Posterior vena cava (tissue), 2 donors: ENCODE results near the gene SUSD5. TPM values are rescaled to one million over a fixed set of nuclear protein-coding genes. Genes with fewer than 3 reads are reported as not detected.
"Not testable (repeated sequence)": the region's sequence is repeated elsewhere in the genome, so short reads cannot be mapped to it uniquely, and the experiment has no call there.

Experiments used
- DNase-seq: peaks from one replicate; pipeline ENCODE4 v3.0.0-alpha.2; 2020; ENCODE audit warnings: low spot score
- intact Hi-C, 2 donors: fragments of 100-400 bp; cut with DNase I; formaldehyde crosslinking; loops; one replicate each; pipeline versions ENCODE4 v1.14.1 to v1.14.2; 2022 to 2023
- total RNA-seq, 2 donors: library from RNA; stranded (reverse); fragmentation: NEBNext Ultra II Directional; extraction: Animal tissue kit (Norgen Biotek cat#: 25700); gene quantifications; one replicate each; pipeline ENCODE4 v1.2.1, GENCODE V29; 2021
- donor health status: DM: yes; HTN: yes; CAD: no.
- donor health status: DM: yes; HTN: yes; CAD: no.

Gene SUSD5
- total RNA-seq, 2 donors from 2014 or later, result 3.7 to 4.0 TPM

DNA sequence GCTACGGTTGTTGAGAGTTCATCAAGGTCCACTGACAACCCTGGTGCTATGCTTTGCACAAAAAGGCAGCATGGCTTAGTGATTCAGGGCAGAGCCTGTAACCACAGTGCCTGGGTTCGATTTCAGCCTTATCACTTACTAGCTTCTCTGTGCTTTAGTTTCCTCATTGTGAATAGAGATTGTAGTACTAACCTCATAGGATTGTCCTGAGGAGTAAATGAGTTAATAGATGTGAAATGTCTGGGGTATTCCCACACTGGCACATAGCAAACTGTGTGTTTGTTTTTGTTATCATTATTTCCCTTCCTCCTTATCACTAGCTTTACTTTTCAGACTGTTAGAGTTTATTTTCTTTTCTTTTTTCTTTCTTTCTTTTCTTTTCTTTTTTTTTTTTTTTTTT is 88.5 kb downstream of the SUSD5 start:
- no peak for DNase-seq
- intact Hi-C loops, result loop anchor here (5.0 kb wide), 1 partner anchor 242 kb away; no protein-coding TSS in a partner anchor

DNA sequence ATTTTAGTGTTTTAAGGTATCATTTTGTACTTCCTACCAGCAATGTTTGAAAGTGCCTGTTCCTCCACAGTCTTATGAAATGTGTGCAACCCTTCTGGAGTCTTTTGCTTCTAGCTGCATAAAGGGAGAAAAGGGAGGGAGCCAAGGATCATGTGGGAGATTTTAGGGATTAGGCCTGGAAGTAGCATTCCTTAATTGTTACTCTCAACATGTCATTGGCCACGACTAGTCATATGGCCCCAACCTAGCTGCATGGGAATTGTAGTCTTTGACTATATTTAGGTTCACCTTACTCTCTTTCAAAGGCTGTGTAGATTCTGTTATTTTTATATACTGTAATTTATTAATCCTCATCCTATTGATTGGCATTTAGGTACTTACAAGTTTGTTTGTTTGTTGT is 89.9 kb downstream of the SUSD5 start:
- no peak for DNase-seq
- intact Hi-C loops, result no loop called here

DNA sequence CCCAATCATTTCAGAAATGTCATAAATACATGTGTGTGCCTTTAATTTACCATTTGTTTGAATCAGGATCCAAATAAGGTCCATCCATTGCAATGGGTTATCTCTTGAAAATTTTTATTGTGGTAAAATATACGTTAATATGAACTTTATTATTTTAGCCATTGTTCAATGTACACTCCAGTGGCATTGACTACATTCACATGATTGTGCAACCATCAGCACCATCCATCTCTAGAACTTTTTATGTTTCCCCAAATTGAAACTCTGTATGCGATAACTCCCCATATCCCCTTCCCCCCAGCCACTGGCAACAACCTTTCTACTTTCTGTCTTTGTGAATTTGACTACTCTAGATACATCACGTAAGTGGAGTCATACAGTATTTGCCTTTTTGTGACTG is 92.8 kb downstream of the SUSD5 start:
- intact Hi-C loops, result no loop called here

DNA sequence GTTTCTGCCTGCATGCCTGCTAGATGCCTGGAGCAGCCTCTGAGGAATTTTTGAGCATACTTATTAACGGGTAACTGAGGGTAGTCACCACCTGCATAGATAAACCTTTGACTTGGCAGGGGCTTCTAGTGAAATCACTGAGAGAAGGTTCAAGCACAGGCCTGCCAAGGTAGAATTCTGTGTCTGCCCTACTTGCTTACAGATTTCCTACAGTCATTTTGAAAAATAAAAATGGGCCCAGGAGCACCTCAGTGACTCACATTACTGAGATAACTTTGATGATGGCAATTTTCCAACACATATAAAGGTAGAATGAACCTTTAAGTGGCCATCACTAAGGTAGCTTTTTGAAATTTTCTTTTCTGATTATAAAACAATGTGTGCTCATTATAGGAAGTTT is 94.0 kb downstream of the SUSD5 start:
- DNase-seq, result no peak
- intact Hi-C loops, result no loop called here

More for the DNA sequence above, 92.8 kb downstream of the SUSD5 start:
- no peak for DNase-seq

DNA sequence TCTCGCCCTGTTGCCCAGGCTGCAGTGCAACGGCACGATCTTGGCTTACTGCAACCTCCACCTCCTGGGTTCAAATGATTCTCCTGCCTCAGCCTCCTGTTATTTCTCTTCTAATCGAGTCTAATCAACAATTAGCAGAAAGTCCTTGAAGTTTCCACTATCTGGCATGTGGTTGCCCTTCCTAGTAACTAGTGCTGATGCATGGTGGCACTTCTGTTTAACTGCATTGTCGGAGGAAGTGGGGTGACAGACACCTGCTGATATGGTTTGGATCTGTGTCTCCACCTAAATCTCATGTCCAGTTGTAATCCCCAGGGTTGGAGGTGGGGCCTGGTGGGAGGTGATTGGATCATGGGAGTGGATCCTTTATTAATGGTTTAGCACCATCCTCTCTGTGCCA is 95.6 kb downstream of the SUSD5 start:
- intact Hi-C loops, result no loop called here
- no peak for DNase-seq

DNA sequence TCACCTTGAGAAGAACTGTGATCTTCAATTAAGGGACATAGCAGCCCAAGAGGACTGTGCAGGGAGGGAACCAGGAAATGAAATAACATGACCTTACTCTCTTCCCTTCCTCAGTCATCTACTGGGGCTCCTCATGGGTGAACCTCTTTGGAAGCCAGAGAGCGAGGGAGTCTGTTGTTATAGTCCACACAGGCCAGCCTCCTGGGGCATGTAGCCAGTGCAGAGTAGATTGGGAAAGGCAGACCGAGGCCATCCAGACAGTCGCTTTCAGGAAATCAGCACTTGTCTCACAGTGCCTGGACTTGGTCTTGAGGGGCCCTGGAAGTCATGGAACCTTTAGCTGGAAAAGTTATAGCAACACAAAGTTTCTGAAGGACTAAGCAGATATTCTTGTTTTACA is 98.7 kb downstream of the SUSD5 start:
- intact Hi-C loops, result no loop called here

DNA sequence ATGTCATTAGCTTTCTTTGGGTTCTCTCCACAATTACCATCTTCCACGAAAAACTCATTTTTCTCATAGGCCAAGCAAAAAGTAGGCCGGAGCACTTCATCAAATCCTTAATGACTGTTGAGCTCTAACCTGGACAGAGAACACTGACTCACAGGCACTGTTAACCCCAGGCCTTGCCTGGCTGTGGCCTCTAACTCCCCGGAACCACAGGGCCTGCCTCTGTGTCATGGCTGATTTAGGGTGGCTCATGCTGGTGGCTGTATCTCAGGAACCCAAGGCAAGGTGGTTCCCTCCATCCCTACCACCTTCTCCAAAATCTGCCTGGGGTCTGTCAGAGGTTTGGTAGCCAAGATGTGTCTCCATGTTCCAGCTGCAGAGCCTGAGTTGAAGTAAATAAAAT is 101.1 kb downstream of the SUSD5 start:
- no peak for DNase-seq
- intact Hi-C loops, result no loop called here

More for the DNA sequence above, 98.7 kb downstream of the SUSD5 start:
- DNase-seq, result no peak

DNA sequence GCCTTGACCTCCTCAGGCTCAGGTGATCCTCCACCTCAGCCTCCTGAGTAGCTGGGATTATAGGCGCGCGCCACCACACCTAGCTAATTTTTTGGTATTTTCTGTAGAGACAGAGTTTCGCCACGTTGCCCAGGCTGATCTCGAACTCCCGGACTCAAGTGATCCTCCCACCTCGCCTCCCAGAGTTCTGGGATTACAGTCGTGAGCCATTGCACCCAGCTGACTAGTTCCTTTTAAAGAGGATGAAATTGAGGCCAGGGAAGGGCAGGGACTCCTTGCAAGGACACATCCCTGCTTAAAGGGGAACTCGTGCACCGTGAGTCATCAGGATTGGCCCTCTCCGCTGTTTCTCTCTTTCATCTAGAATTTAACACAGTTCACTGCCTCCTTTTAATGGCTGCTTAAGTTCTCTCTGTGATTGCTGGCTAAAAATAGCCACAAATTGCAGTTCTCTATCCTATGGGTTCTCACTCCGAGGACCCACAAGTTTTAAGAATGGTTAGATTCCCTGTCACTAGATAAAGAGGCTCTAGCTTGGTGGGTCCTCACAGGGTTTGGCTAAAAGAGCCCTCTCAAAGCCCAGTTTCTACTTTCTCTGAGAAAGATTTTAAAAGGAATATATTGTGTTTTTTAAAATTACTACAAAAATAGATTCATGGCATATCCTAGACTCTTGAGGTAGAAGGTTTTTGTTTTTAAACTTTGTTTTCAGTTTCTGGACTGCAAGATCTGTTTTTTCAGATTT is 103.4 kb downstream of the SUSD5 start:
- intact Hi-C loops, result no loop called here
- DNase-seq, result peak; percentile 89

DNA sequence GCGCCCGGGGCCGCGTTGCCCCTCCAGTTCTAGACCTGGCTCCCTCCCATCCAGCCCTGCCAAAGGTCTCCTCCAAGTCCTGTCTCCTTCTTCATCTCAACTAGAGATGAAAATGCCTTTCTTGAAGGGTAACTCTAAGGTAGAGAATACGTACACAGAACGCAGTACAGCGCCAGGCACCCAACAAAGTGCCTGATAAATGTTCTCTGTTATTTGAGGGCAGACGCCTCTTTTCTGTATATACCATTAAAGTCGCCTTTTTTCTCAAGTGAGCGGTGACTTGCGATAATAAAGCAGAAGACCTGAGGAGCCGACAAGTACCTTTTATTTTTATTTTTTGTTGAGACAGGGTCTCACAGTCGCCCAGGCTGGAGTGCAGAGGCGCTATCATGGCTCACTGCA is 104.0 kb downstream of the SUSD5 start:
- intact Hi-C loops, result no loop called here
- DNase-seq, result no peak

DNA sequence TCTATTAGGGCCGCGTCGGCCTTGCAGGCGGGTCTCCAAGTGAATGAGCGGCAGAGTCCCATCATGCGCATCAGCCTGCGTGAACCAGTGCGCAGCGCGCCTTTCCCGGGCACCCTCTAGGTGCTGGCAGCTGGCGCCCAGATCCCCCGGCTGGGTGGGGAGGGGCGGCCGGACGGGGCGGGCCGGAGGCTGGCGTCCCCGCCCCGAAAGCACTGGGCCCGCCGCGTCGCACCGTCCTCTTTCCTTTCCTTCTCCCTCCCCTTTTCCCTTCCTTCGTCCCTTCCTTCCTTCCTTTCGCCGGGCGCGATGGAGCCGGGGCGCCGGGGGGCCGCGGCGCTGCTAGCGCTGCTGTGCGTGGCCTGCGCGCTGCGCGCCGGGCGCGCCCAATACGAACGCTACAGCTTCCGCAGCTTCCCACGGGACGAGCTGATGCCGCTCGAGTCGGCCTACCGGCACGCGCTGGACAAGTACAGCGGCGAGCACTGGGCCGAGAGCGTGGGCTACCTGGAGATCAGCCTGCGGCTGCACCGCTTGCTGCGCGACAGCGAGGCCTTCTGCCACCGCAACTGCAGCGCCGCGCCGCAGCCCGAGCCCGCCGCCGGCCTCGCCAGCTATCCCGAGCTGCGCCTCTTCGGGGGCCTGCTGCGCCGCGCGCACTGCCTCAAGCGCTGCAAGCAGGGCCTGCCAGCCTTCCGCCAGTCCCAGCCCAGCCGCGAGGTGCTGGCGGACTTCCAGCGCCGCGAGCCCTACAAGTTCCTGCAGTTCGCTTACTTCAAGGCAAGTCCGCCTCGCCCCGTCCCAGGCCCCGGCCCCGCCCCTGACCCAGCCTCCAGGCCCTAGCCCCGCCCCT is 104.6 kb downstream of the SUSD5 start, which contains the start of gene CRTAP:
Gene CRTAP, plus strand, starts transcription at position 243 of the 850 bp plus-strand sequence. Its CDS starts 64 bp downstream, at position 307.
- intact Hi-C loops, result no loop called here

DNA sequence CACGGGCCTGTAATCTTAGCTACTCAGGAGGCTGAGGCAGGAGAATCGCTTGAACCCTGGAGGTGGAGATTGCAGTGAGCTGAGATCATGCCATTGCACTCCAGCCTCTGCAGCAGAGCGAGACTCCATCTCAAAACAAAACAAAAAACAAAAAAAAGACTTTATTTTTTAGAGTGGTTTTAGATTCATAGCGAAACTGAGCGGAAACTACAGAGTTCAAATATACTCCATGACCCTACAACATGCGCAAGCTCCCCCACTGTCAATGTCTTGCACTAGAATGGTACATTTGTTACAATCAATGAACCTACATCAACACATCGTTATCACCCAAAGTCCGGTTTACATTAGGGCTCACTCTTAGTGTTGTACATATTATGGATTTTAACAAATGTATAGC is 107.0 kb downstream of the SUSD5 start:
- DNase-seq, result no peak
- intact Hi-C loops, result no loop called here

More for the DNA sequence above, 104.6 kb downstream of the SUSD5 start, which contains the start of gene CRTAP:
- peak; percentile 99 for DNase-seq

DNA sequence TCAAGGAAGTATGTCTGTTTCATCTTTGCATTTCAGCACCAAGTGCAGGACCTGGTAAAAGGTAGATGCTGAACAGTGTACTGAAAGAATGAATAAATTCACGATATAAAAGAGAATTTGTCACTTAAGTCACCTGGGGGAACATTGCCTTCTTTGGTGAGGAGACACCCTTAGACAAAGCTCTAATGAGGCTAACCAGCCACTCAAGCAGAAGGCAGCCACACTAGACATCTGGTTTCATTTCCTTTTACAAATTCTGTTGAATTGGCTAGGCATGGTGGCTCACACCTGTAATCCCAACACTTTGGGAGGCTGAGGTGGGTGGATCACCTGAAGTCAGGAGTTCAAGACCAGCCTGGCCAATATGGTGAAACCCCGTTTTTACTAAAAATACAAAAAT is 111.8 kb downstream of the SUSD5 start:
- intact Hi-C loops, DNase-seq: not testable (repeated sequence)

DNA sequence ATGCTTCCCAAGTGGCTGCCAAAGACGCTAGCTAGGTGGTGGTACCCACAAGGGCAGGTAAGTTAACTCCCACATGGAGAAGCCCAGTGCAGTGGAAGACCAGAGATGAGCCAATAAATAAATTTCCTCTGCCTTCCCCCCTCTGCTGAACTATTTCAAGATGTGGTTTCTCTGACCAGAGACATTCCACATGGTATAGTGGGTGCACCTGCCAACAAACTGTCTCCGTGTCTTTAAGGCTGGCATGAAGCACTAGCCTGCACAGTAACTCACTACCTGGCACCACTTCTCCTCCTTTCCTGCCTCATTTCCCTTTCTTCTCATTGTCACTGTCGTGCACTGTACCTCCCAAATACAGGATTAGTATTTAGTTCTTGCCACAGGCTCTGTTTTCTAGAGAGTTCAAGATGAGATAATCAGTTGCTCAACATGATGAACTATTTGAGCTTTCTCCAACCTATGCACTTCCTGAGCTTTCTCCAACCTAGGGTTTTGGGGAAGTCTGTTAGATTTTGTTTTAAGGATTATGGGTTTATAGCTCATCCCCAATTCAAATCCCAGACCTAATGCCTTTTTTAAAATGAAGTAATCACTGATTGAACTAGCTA is 113.2 kb downstream of the SUSD5 start:
- intact Hi-C loops, result no loop called here
- no peak for DNase-seq

DNA sequence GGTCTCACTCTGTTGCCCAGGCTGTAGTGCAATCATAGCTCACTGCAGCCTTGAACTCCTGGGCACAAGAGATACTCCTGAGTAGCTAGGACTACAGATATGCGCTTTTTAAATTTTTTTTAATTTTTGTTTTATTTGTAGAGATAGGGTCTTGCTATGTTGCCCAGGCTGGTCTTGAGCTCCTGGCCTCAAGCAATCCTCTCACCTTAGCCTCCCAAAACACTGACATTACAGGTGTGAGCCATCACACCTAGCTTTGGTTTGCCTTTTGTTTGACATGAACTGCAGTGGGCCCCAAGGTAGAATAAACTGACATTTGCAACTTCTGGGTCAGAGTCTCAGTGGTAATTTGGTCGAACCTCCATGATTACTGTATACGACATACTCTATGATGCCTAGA is 113.8 kb downstream of the SUSD5 start:
- intact Hi-C loops, result no loop called here
- no peak for DNase-seq

DNA sequence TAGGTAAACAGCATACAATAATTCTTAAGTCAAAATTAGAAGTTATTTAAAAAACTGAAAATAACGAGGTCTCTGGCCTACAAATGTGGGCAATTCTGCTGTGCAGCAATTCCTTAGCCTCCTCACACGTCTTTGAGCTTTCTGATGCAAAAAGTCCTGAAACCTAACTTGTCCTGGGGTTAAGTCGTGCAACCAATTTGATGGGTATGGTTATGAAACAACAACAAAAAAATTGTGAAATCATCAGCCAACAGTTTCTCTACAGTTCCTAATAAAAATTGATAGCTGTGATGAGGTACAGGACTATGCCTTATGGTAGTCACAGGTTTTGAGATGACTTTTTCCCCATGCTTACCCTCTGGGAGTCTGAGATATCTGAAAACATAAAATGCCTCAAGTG is 115.1 kb downstream of the SUSD5 start:
- intact Hi-C loops, result no loop called here
- DNase-seq, result no peak

DNA sequence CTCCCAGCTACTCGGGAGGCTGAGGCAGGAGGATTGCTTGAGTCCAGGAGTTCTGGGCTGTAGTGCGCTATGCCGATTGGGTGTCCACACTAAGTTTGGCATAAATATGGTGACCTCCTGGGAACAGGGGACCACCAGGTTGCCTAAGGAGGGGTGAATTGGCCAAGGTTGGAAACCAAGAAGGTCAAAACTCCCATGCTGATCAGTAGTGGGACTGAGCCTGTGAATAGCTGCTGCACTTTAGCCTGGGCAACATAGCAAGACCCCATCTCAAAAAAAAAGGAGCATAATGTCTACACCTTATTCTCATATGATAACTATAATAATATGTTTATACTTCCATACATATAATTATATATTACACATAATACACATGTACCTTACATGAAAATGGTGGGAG is 115.6 kb downstream of the SUSD5 start:
- intact Hi-C loops, result no loop called here
- DNase-seq, result no peak

DNA sequence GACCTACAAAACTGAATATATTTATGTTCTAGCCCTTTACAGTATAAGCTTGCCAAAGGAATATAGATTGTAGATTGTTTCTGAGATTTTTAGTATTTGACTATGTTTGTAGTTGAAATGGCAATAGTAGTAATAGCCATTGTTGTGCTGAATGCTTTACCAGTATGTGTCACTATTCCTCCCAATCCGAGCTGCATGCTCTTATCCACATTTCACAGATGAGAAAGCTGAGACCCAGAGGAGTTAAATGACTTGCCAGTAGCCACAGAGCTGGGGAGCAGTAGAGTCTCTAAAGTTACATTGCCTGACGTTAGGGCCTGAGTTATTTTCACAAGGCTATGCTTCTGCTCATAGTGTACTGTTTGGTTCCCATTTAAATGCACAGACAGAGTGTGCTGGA is 118.4 kb downstream of the SUSD5 start:
- intact Hi-C loops, result no loop called here
- no peak for DNase-seq
